ENCODE measurements around the gene BAIAP3.

BAIAP3 gene

DNA sequence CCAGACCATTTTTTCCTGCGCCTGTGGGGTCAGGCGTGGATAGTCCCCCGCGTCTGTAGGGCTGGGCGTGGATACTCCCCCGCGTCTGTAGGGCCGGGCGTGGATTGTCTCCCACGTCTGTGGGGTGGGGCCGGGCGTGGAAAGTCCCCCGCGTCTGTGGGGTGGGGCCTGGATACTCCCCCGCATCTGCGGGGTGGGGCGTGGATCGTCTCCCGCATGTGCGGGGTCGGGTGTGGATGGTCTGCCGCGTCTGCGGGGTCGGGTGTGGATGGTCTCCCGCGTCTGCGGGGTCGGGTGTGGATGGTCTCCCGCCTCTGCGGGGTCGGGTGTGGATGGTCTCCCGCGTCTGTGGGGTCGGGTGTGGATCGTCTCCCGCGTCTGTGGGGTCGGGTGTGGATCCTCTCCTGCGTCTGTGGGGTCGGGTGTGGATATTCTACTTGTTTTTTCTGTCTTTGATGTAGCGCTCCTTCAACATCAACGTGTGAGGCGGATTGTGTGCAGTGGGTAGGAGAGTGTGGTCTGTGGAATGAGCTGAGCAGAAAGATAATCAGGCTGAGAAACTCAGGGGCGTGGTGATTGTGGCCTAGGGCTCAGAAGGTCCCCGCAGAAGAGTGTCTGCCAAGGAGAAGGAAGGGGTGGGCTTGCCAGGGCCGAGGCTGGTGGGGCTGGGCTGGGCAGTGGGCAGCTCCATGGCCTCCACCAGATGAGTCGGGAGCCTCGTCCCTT is 21.5 kb downstream of the BAIAP3 start:
- no peak for DNase-seq
- in situ Hi-C loops (cut with MboI; ENCODE audit: low pct_unique_long_range_greater_than_20kb, low sequenced_read_pairs), result no loop called here

DNA sequence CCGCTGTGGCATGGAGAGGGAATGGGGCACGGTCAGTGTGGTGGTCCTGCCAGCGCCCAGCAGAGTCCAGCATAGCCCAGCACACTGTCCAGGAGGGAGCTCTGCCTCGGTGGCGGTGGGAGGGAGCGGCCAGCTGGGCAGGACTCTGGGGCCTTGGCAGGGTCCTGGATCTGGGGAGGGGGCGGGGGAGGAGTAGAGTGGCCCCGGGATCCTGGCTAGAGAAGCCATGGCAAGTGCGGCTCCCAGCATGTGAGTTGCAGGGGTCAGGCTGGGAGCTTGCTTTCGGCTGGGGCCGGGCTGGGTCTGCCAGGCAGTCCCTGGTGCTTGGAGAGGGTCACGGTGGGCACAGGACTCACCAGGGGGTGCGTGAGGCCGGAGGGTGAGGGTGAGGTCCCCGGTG is 22.1 kb downstream of the BAIAP3 start:
- in situ Hi-C loops (cut with MboI; ENCODE audit: low pct_unique_long_range_greater_than_20kb, low sequenced_read_pairs), result no loop called here

DNA sequence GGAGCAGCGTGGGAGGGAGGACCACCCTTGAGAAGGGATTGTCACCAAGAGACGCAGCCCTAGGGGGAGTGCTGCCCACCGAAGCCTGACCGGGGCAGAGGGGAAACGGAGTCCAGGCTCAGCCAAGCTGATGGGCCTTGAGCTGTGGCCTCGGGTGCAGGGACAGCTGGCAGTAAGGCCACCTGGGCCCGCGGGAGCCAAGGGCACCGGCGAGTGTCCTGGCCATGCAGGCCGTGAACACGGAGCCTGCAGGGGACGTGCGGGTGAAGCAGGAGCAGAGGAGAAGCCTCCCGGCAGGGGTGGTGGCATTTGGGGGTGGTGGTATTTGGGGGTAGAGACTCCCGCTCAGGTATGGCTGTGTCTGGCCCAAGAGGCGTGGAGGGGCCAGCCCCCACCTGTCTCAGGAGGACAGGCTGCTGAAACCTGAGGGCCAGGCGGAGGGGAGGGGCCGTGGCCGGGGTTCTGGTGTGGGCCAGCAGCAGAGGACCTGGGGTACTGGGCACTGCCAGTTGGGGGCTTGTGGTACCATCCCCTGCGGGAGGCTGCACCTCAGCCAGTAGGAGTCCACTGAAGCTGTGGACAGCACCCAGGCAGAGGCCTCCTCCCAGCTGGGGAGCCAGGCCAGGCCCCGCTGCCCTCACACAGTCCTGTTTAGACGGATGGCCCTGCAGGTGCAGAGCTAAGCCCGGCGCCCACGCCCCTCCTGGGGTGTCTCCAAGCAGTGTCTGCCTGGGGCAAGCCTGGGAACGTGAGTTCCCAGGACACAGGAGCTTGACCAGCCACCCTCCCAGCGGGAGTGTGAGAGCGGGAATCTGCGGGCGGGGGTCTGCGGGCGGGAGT is 22.8 kb downstream of the BAIAP3 start:
- no peak for DNase-seq

More for the DNA sequence above, 22.1 kb downstream of the BAIAP3 start:
- no peak for DNase-seq

DNA sequence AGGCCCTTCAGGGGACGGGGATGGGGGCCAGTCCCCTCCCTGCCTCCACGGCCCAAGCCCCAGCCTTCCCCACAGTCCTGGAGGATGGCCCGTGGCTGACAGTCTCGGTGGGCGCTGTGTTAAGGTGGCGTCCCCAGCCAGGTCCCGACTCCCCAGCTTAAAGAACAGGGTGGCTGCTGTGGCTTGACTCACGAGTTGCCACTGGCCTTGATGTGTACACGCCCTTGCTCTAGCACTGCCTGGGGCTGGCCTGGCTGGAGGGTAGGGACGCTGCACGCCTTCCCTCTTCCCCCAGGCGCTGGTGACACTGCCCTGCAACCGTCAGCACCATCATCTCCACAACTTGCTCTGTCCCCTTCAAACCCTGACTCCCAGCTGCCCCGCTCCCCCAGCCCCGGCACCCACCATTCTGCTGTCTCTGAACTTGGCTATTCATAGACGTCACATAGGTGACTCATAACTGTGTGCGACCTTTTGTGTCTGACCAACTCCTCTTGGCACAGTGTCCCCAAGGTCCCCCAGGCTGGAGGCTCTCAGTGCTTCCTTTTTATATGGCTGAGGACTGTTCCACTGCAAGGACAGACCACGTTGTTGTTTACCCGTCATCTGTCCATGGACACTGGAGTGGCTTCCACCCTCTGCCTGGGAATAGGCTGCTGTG is 24.6 kb downstream of the BAIAP3 start:
- in situ Hi-C loops (cut with MboI; ENCODE audit: low pct_unique_long_range_greater_than_20kb, low sequenced_read_pairs), result no loop called here
- DNase-seq, result no peak

More for the DNA sequence above, 22.8 kb downstream of the BAIAP3 start:
- in situ Hi-C loops (cut with MboI; ENCODE audit: low pct_unique_long_range_greater_than_20kb, low sequenced_read_pairs), result no loop called here

DNA sequence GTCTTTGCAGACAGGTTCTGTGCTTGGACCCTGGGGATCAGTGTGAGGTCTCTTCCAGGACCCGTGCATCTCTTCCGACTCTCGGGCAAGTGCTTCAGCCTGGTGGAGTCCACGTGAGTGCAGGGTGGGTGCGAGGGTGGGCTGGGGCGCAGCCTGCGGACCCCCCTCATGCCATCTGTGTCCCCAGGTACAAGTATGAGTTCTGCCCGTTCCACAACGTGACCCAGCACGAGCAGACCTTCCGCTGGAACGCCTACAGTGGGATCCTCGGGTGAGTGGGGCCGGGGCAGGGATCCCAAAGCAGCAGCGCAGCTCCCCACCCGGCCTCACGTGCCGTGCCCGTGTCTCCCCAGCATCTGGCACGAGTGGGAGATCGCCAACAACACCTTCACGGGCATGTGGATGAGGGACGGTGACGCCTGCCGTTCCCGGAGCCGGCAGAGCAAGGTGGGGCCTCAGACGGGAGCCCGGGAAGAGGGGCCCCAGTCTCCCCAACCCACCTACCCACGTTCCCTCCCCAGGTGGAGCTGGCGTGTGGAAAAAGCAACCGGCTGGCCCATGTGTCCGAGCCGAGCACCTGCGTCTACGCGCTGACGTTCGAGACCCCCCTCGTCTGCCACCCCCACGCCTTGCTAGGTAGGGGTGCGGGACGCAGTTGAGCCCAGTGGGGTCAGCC is 28.4 kb downstream of the BAIAP3 start:
- in situ Hi-C loops (cut with MboI; ENCODE audit: low pct_unique_long_range_greater_than_20kb, low sequenced_read_pairs), result no loop called here
- DNase-seq, result no peak

DNA sequence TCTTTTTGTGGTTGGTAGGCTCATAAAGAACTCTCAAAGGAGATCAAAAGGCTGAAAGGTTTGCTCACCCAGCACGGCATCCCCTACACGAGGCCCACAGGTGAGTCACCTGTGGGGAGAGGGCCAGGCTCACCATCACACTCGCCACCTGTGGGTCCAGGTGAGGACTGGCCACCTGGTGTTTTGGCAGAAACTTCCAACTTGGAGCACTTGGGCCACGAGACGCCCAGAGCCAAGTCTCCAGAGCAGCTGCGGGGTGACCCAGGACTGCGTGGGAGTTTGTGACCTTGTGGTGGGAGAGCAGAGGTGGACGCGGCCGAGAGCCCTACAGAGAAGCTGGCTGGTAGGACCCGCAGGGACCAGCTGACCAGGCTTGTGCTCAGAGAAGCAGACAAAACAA is 29.4 kb downstream of the BAIAP3 start:
- no peak for DNase-seq
- in situ Hi-C loops (cut with MboI; ENCODE audit: low pct_unique_long_range_greater_than_20kb, low sequenced_read_pairs), result no loop called here

DNA sequence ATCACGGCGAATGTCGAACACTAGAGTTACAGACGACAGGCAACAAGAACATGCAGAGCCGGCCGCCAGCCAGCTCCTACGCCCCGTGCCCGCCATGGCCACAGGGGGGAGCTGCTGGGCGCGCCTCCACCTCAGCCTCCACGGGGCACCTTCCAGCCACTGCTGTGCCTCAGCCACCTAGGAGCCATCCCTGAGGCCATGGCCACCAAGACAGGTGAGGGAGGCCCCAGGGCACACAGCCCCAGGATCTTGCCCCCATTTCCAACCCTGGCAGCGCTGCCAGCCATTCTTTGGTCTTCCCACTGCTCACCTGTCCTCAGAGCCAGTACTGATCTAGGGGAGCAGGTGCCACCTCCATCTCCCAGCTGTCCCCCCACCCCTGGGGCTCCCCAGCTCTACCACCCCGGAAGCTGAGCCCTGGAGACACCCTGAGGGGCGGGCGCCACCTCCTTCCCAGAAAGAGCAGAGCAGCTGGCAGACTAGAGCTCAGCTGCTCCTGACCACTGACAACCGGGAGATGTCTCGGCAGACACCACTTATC is 30.1 kb downstream of the BAIAP3 start:
- in situ Hi-C loops (cut with MboI; ENCODE audit: low pct_unique_long_range_greater_than_20kb, low sequenced_read_pairs), result no loop called here
- DNase-seq, result peak; percentile 81

DNA sequence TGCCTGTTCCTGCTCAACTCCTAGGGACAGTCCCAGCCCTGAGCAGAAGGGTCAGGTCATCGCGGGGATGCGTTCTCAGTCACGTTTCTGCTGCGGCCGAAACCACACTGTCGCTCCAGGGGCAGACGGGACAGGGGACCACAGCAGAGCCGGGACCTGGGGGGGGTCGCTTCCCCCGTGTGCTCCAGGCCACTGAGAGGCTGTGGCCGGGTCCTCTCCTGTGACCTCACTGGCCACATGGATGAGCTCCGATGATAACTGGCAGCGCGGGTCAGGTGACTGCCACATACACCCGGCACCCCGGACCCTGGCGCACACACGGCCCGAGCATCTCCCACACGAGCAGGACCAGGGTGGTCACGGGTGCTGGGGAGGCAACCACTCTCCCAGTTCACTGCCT is 31.1 kb downstream of the BAIAP3 start:
- DNase-seq, result no peak
- in situ Hi-C loops (cut with MboI; ENCODE audit: low pct_unique_long_range_greater_than_20kb, low sequenced_read_pairs), result no loop called here

DNA sequence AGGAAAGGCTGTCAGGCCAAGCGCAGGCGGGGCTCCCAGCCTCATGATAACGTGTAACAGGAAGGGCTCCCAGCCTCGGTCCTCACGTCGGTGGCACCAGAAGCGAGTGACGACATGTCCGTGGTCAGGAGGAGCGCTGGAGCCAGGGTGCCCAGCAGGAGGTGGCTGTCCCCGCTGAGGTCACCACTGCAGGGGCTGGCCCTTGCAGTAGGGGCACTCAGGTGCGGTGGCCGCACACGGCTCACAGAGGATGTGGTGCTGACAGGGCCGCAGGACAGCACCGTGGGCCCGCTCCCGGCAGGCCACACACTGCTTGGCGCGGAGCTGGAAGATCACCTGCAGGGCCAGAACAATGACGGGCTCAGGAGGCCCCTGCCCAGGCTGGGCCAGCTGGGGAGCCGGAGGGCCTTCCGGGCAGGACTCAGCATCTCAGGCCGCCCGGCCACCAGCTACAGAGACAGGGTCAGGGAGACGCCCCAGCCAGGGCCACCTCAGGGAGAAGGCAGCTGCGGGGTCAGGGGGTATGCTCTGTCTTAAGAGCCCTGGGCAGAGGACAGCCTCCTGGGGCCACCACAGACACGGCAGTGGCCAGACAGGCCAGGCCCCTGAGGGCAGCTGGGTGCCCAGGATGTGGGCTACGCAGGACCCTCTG is 32.7 kb downstream of the BAIAP3 start:
- DNase-seq, result no peak
- in situ Hi-C loops (cut with MboI; ENCODE audit: low pct_unique_long_range_greater_than_20kb, low sequenced_read_pairs), result no loop called here

DNA sequence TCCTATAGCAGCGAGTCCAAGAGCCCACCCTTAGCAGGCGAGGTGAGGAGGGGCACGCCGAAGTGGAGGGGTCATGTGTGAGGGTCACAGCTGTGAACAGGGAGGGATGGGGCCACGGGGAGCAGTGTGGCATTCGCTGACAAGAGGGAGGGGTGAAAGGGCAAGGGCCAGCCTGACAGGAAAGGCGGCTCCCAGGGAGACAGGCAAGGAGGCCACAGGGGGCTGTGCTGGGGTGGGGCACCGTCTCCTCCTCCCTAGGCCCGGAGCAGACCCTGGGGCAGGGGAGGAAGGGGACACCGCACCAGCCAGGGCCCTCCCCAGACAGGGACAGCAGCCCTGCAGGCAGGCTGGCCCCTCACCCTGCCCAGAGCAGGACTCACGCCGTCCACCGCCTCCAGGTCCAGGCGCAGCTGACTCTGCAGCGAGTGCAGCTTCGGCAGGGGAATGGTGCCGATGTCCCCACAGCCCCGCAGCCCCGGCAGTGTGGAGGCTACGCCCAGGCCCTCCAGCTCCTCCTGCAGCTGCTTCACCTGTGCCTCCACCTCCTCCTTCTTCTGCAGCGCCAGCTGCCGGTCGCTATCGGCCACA is 33.4 kb downstream of the BAIAP3 start:
- DNase-seq, result no peak
- in situ Hi-C loops (cut with MboI; ENCODE audit: low pct_unique_long_range_greater_than_20kb, low sequenced_read_pairs), result no loop called here

DNA sequence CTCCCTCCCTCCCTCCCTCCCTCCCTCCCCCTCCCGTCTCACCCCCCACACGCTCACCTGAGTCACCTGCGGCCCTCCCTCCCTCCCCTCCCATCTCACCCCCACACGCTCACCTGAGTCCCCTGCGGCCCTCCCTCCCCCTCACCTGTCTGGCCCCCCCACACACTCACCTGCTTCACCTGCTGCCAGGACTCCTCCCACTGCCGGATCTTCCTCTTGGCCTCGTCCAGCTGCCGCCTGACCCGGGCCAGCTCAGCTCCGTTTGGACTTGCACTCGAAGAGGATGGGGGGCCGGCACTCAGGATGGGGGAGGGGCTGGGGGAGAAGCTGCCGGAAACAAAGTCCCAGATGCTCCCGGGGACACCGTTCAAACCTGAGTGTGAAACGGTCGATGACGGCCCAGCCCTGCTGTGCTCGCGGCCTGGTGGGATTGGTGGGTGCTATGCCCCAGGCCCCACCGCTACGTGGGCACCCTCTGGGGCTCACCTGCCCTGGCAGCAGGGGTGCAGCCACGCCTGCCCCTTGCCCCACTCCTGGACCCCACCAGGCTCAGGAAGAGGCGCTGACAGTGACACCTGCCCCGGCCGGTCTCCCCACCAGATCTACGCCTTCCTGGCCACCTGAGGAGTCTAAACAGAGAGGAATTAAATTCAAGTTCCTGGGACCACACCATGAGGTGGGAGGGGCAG is 34.2 kb downstream of the BAIAP3 start:
- DNase-seq, result no peak
- in situ Hi-C loops (cut with MboI; ENCODE audit: low pct_unique_long_range_greater_than_20kb, low sequenced_read_pairs), result no loop called here

DNA sequence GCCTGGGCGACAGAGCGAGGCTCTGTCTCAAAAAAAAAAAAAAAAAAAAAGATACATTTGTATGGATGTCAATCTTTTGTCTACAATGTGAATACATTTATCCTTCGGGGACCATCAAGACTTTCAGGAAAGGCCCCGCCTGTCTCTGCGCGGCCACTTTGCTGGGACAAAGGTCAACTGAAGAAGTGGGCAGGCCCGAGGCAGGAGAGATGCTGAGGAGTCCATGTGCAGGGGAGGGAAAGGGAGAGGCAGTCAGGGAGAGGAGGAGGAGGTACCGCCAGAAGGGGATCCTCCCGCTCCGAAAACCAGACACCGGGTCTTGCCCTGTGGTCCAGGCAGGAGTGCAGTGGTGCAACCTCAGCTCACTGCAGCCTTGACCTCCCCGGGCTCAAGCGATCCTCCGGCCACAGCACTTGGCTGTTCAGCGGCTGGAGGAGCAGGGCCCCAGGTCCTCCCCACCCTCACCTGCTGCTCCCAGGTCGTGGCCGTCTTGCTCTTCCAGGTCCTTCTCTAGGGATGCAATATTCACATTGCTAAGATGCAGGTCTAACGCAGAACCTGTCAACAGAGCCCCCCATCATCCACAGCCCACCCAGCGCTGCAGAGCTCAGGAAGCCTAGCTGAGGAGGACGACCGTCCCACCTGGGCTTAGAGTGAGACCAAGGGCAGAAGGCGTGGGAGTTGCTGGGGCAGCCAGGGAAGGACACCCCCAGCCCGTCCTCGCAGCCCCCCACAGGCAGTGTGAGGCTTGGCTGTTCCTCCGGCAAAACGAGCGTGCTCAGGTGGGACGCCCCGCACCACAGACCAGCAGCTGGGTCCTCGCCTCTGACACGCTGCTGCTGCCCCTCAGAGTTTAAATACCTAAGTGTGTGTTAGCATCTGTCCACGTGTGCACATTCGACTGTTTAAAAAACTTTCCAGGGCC is 37.9 kb downstream of the BAIAP3 start:
- in situ Hi-C loops (cut with MboI; ENCODE audit: low pct_unique_long_range_greater_than_20kb, low sequenced_read_pairs), result no loop called here
- DNase-seq, result no peak

DNA sequence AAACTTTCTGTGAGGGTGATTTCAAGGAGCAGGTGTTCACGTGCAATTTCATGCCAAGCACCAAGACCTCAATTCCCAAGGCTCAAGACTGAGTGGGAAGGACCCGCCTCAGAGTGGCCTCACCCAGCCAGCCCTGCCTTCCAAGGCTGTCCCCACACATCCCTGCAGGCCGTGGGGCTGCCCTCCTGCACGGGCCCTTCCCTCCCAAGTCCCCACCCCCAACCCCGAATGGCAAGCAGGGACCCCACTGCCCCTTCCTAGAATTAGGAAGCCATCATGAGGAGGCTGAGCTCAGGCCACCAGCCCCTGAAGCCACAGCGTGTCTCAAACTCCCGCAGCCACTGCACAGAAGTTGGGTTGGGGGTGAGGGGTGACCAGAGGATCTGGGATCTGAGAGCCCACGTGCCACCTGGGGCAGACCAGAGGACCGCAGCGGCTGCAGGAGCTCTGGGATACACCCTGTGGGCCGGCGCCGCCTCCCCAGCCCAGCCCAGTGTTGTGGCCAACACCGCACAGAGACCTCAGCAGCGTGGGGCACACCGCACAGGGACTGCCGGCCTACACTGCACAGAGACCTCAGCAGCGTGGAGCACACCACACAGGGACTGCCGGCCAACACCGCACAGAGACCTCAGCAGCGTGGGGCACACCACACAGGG is 39.0 kb downstream of the BAIAP3 start:
- in situ Hi-C loops (cut with MboI; ENCODE audit: low pct_unique_long_range_greater_than_20kb, low sequenced_read_pairs), result no loop called here
- DNase-seq, result no peak

DNA sequence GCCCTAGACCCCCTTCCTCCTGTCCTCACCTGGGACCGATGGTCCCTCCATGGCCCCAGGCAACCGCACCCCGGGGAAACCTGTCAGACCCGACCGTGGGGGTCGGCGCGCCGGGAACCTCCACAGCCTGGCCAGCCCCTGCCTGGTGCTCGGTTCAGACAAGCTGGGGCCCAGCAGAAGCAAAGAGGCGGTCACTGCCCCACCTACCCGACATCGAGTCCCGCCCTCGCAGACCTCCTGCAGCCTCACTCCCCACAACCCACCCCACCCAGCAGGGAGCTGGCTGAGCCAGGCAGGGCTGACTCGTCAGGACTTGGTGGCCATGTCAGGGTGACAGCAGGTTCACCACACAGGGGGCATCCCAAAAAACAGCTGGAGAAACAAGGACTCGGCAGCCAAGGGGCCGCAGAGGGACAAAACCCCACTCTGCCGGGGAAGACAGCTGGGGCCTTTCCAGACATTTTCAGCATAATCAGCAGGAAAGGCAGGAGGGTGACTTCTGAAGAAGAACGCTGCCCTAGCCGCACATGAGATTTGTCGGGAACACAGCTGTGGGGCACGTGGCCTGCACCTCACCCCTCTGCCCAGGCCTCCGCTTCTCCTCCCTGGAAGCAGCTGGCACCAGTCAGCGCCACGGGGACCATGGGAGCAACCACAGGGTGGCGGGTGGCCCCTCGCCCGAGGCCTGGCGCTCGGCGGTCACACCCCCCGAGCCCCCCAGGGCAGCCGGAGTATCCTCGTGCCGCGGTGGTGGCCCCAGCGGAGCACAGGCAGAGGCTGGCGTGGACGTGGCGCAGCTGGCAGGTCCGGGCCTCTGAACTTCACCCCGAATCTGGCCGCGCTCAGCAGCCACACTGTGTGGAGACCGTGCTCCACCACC is 41.2 kb downstream of the BAIAP3 start:
- DNase-seq, result no peak
- in situ Hi-C loops (cut with MboI; ENCODE audit: low pct_unique_long_range_greater_than_20kb, low sequenced_read_pairs), result no loop called here

DNA sequence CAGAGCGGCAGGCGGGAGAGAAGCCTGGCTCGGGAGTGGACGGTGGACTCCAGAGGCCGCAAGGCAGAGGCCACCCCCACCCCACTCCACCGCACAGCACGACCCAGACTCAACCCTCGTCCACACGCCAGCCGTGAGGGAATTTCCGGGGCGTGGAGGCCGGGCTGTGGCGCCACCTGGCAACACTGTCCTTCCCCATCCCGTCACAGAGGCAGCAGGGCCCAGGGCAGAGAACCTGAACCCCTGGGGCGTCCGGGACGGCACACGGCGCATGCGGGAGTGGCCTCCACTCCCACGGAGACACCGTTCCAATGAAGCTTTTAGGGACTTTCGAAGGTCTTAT is 41.8 kb downstream of the BAIAP3 start:
- no peak for DNase-seq
- in situ Hi-C loops (cut with MboI; ENCODE audit: low pct_unique_long_range_greater_than_20kb, low sequenced_read_pairs), result no loop called here

All from KBM-7 (cell line).